ENCODE measurements around the gene SNX6.
"Not testable (repeated sequence)": the region's sequence is repeated elsewhere in the genome, so short reads cannot be mapped to it uniquely, and the experiment has no call there.

SNX6 gene

GRCh38 chr14:34650786-34651584, 21.0 kb upstream of the SNX6 start:
- TF ChIP-seq CTCF (conservative IDR thresholded peaks at IDR 0.05; ENCODE audit: control insufficient read depth, insufficient read depth, low read depth, low read length): no peak
- no peak overlapping the region for H3K4me3 ChIP-seq (ENCODE audit: control insufficient read depth, low read depth, low read length)
- peak; percentile 100 for DNase-seq (ENCODE audit: low read depth)

GRCh38 chr14:34650006-34650405, 20.1 kb upstream of the SNX6 start:
- H3K4me3 ChIP-seq (ENCODE audit: control insufficient read depth, low read depth, low read length); DNase-seq (ENCODE audit: low read depth): not testable (repeated sequence)

GRCh38 chr14:34649344-34649743, 19.4 kb upstream of the SNX6 start:
- TF ChIP-seq CTCF (conservative IDR thresholded peaks at IDR 0.05; ENCODE audit: control insufficient read depth, insufficient read depth, low read depth, low read length): no peak
- H3K4me3 ChIP-seq (ENCODE audit: control insufficient read depth, low read depth, low read length): no peak overlapping the region
- peak; percentile 95 for DNase-seq (ENCODE audit: low read depth)

GRCh38 chr14:34646570-34647255, 16.8 kb upstream of the SNX6 start:
- no peak overlapping the region for H3K4me3 ChIP-seq (ENCODE audit: control insufficient read depth, low read depth, low read length)
- DNase-seq (ENCODE audit: low read depth): no peak
- TF ChIP-seq CTCF (conservative IDR thresholded peaks at IDR 0.05; ENCODE audit: control insufficient read depth, insufficient read depth, low read depth, low read length): no peak

GRCh38 chr14:34643361-34643760, 13.4 kb upstream of the SNX6 start:
- no peak for TF ChIP-seq CTCF (conservative IDR thresholded peaks at IDR 0.05; ENCODE audit: control insufficient read depth, insufficient read depth, low read depth, low read length)
- DNase-seq (ENCODE audit: low read depth): no peak
- no peak overlapping the region for H3K4me3 ChIP-seq (ENCODE audit: control insufficient read depth, low read depth, low read length)

- no peak for DNase-seq (ENCODE audit: low read depth)
- no peak overlapping the region for H3K4me3 ChIP-seq (ENCODE audit: control insufficient read depth, low read depth, low read length)
- TF ChIP-seq CTCF (conservative IDR thresholded peaks at IDR 0.05; ENCODE audit: control insufficient read depth, insufficient read depth, low read depth, low read length): no peak
Measured at GRCh38 chr14:34642595-34642994, 12.6 kb upstream of the SNX6 start.

GRCh38 chr14:34640826-34641225, 10.9 kb upstream of the SNX6 start:
- TF ChIP-seq CTCF (conservative IDR thresholded peaks at IDR 0.05; ENCODE audit: control insufficient read depth, insufficient read depth, low read depth, low read length): no peak
- no peak for DNase-seq (ENCODE audit: low read depth)
- H3K4me3 ChIP-seq (ENCODE audit: control insufficient read depth, low read depth, low read length): no peak overlapping the region

- not testable (repeated sequence) for DNase-seq (ENCODE audit: low read depth); H3K4me3 ChIP-seq (ENCODE audit: control insufficient read depth, low read depth, low read length)
Measured at GRCh38 chr14:34634360-34634771, 4.4 kb upstream of the SNX6 start.

Data from fibroblast of mammary gland (primary cell).